Erythroblast (primary cell): ENCODE data around the gene KCNH8.

ENCODE experiments used
- GATA1 ChIP-seq: IDR thresholded peaks from 2 replicates; pipeline ENCODE4 v1.6.1; 2011; ENCODE audit warnings: low read depth, mild to moderate bottlenecking, control low read depth, low read length, moderate library complexity
- POLR2A ChIP-seq: IDR thresholded peaks from 2 replicates; pipeline ENCODE4 v1.6.1; 2011; ENCODE audit warnings: mild to moderate bottlenecking, low read length

DNA sequence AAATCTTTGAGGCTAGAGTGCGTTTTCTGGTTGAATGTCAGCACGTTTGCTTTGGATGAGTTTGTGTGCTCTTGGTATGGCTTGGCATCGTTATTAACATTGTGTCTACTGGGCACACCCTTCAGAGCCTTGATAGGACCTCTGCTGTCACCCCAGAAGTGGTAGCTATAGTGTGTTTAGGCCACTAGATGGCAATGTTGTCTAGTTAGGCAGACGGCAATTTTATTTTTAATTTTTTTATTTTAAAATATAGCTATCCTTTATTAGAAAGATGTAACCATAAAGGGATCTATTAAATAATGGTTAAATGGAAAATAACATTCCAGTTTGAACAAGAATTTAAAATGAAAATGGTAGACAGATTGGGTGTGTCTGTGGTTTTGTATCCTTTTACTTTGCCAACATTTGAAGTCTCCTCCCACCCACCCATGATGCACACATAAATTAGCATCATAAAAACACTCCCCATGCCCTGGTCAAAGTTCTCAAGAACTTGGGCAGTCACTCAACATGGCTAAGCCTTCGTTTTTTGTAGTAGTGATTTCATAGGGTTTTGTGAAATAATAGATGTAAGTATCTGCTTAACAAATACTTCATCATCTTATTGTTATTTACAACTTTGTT is 200.7 kb downstream of the KCNH8 start:
- TF ChIP-seq POLR2A (no peak), GATA1 (no peak)
